HFF-Myc (cell line): ENCODE data around the gene NXN.

Source experiments
- DNase-seq: peaks from one replicate; pipeline ENCODE4 v3.0.0-alpha.2; 2011; ENCODE audit warnings: low read depth; ENCODE audit errors: extremely low read depth
- H3K4me3 ChIP-seq: replicated peaks from 2 replicates; pipeline ENCODE4 v1.5.1; 2011; ENCODE audit warnings: low read depth, mild to moderate bottlenecking, control low read depth, low read length
- TF ChIP-seq, protein P1 (sequence below): IDR thresholded peaks from 2 replicates; pipeline ENCODE4 v1.5.1; 2012; ENCODE audit warnings: mild to moderate bottlenecking, low read depth, low read length, control low read depth; ENCODE audit errors: missing control alignments

The NXN gene

DNA sequence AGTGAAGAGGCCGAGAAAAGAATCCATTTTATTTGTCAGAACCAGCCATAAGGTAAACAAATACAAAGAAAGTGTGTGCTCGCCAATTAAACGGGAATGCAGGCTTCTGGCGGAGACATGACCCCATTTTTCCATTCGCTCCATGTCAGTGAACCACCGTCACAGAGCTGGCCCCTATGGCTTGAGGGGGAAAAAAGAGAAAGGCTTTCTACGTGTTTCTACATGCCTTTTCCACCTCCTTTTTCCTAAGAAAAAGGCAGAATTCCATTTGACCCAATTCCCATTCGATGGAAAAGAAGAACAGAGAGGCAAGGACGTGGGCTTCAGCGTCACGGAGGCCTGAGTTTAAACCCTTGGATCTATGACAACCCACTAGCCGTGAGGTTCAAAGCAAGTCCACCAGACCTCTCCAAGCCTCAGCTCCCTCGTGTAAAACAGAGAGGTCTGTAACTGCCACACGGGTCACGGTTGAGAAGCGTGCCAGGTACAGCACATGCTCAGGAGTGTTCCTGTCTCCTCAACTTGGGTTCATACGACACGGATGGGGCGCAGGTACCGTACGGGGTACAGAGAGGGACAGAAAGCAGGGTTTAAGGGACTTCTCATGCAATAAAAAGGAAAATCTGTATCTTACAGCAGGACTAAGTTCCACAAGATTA lies 91.9 kb downstream of the NXN start:
- H3K4me3 ChIP-seq, result no peak overlapping the region
- DNase-seq, result no peak
- TF ChIP-seq, protein P1, sequence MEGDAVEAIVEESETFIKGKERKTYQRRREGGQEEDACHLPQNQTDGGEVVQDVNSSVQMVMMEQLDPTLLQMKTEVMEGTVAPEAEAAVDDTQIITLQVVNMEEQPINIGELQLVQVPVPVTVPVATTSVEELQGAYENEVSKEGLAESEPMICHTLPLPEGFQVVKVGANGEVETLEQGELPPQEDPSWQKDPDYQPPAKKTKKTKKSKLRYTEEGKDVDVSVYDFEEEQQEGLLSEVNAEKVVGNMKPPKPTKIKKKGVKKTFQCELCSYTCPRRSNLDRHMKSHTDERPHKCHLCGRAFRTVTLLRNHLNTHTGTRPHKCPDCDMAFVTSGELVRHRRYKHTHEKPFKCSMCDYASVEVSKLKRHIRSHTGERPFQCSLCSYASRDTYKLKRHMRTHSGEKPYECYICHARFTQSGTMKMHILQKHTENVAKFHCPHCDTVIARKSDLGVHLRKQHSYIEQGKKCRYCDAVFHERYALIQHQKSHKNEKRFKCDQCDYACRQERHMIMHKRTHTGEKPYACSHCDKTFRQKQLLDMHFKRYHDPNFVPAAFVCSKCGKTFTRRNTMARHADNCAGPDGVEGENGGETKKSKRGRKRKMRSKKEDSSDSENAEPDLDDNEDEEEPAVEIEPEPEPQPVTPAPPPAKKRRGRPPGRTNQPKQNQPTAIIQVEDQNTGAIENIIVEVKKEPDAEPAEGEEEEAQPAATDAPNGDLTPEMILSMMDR, result no peak

DNA sequence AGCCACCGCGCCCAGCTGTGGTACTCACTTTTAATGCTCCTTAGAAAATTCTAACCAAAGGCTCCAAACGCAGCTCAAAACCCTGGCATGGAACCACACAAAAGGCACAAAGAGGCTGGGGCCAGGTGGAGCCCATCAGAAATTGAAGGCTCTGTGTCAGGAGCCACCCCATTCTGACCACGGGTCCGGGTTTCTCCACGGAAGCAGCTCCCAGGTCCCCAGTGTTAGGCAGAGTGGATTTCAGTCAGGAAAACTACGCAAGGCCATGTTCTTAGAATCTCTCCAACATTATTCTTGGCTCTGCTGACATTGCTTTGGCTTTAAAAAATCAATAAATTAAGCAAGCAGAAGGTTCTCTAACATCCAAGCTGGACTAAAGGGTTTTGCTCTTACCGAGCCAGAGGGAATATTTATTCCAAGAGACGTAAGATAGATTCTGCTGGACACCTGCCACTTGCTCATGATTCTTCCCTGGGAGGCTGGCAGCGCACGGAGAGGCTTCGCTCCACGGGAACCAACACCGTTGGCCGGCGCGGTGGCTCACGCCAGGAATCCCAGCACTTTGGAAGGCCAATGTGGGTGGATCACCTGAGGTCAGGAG lies 93.5 kb downstream of the NXN start:
- TF ChIP-seq, protein P1, result no peak
- no peak overlapping the region for H3K4me3 ChIP-seq
- DNase-seq, result no peak

DNA sequence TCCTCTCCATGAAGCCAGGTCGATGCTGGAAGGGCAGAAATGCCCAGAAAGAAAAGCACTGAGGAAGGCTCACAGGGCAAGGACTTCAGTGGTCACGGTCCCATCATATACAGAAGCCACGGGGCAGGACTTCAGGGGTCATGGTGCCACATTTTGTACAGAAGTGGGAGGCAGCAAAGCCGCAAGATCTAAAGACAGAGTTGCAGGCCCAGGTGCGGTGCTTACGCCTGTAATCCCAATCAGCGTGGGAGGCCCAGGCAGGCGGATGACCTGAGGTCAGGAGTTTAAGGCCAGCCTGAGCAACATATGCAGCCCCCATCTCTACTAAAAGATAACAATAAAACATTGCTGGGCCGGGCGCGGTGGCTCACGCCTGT lies 96.0 kb downstream of the NXN start:
- no peak for DNase-seq
- no peak overlapping the region for H3K4me3 ChIP-seq
- TF ChIP-seq, protein P1, result no peak

DNA sequence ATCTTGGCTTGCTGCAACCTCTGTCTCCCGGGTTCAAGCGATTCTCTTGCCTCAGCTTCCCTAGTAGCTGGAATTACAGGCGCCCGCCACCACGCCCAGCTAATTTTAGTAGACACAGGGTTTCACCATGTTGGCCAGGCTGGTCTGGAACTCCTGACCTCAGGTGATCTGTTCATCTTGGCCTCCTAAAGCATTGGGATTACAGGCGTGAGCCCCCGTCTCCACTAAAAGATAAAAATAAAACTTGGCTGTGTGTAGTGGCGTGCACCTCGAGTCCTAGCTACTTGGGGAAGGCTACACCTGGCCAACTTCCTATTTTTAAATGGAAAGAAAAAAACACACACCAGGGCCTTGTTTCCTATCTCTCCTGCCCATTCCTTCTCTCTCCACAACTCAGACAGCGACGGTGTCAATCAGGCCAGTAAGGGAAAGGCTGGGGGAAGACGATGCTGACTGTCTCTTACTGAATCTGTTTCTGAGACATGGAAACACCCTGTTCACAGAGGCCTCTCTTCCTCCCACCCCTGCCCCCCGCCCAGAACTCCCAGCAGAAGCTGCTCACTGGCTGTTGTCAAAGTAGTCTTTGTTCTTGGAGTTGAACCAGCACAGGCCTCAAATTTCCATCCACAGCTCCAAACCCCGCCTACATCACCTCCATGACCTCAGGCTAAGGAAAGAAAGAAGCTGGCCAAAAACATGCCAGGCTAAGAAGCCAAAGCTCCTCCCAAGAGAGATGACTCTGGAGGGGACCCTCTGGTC lies 96.6 kb downstream of the NXN start:
- TF ChIP-seq, protein P1, result no peak
- no peak for DNase-seq
- no peak overlapping the region for H3K4me3 ChIP-seq

DNA sequence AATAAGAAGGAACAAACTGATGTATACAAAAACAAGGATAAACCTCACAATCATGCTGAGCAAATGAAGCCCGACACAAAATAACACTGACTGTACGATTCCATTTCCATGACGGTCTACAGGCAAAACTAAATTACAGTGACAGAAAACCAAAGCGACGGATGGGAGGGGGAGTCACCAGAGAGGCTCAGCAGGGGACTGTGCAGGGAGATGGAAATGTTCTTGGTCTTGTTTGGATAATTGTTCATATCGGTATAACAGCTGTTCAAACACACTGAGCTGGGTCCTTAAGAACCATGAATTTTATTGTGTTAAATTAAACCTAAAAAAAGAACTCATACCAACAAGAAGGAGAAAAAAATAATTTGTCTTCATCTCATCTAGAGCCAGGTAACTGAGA lies 97.8 kb downstream of the NXN start:
- no peak overlapping the region for H3K4me3 ChIP-seq
- TF ChIP-seq, protein P1, result no peak
- DNase-seq, result no peak

DNA sequence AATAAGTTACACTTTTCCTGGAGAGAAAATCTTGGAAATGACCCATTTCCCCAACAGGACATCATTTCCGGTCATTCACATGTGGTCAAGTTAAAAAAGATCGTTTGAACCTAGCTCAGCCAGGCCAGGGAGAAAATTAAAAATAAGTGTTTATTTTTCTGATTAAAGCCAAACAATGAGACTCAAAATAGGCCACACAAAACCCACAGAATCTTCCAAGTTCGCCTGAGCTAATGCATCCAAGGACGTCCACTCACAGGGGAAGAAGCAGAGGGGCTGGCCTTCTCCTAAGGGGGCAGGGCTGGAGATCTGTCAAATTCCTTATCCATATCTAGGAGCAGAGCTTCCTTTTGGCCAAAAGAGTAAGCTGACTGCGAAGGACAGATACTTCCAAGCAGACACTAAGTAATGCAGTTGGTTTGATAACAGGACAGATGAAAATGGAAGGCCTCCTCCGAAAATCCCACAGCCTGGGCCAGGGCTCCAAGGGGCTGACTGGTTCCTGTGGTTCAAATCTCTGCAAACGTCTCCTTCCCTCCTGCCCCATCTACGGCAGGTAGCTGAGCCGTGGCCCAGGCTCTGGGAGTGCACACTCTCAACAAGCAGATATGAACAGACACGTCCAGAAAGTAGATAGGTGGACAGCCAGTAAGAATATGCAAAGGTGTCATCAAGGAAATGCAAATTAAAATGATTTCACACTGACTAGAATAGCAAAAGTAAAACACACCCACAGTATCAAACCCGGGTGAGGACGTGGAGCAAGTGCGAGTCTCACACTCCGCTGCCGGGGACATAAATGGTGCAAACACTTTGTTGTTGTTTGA lies 98.9 kb downstream of the NXN start:
- no peak overlapping the region for H3K4me3 ChIP-seq
- TF ChIP-seq, protein P1, result no peak
- no peak for DNase-seq
